Endothelial cell of umbilical vein (primary cell): ENCODE results near the gene LRRC10B. TPM values are rescaled to one million over a fixed set of nuclear protein-coding genes. Genes with fewer than 3 reads are reported as not detected.

Experiments
- BruUV-seq: library from RNA; stranded (reverse); fragments of 400-500 nt; replicated peaks from 2 replicates; lab custom pipeline; 2021; lab: Mats Ljungman, UMichigan
- CTCF ChIA-PET: fragments of 300-600, 350-600 bp; sonication (Branson Sonifier 250); formaldehyde crosslinking; loops from one replicate; lab custom pipeline; 2021; ENCODE audit warnings: antibody characterized with exemption, inconsistent platforms; lab: Charles Lee
- POLR2A ChIA-PET: fragments of 300-600, 350-600 bp; sonication (Branson Sonifier 250); formaldehyde crosslinking; loops from one replicate; lab custom pipeline; 2021; ENCODE audit warnings: antibody characterized with exemption, inconsistent platforms; lab: Charles Lee
- DNase-seq: peaks from one replicate; pipeline ENCODE4 v3.0.0-alpha.2; 2011; ENCODE audit warnings: low read depth, low spot score
- FAIRE-seq: peaks from 2 replicates; lab custom pipeline; 2011; peaks lifted over from hg19 to GRCh38; lab: Jason Lieb, UNC
- H2AFZ ChIP-seq: 2 replicates; pipeline ENCODE4 v1.6.0; 2012; ENCODE audit warnings: low read depth, low read length, control low read depth, inconsistent platforms
- H3K27ac ChIP-seq: 2 replicates; pipeline ENCODE4 v1.5.1; 2011; ENCODE audit warnings: low read depth, mild to moderate bottlenecking, control low read depth, low read length, moderate library complexity; ENCODE audit not compliant: insufficient read depth
- H3K27me3 ChIP-seq, 2 experiments: 2 replicates each; pipeline versions ENCODE4 v1.6.0 to v1.6.1; 2011; ENCODE audit warnings: low read length in 2 of 2, mixed read lengths in 1 of 2; ENCODE audit not compliant: control insufficient read depth in 2 of 2, insufficient read depth in 2 of 2
- H3K36me3 ChIP-seq, 2 experiments: 2 replicates in 1 of 2; 3 replicates in 1 of 2; pipeline ENCODE4 v1.5.1; 2011; ENCODE audit warnings: low read length in 2 of 2, mild to moderate bottlenecking in 1 of 2, moderate library complexity in 1 of 2; ENCODE audit not compliant: control insufficient read depth in 2 of 2, insufficient read depth in 2 of 2; ENCODE audit errors: extremely low read depth in 1 of 2
- H3K4me1 ChIP-seq: 3 replicates; pipeline ENCODE4 v1.5.1; 2011; ENCODE audit warnings: mild to moderate bottlenecking, low read length; ENCODE audit not compliant: control insufficient read depth, insufficient read depth; ENCODE audit errors: extremely low read depth
- H3K4me2 ChIP-seq: 2 replicates; pipeline ENCODE4 v1.6.1; 2011; ENCODE audit warnings: low read length, control low read depth, mixed read lengths; ENCODE audit not compliant: insufficient read depth
- H3K4me3 ChIP-seq, 3 experiments: fragments of 200-600 bp in 1 of 3; sonication (generic), shearing (Covaris generic) in 1 of 3; replicated peaks in 1 of 3; 2 replicates each; pipeline ENCODE4 v1.5.1; 2011 to 2016; ENCODE audit warnings: control low read depth in 3 of 3, low read length in 3 of 3, mild to moderate bottlenecking in 2 of 3, inconsistent platforms in 1 of 3, low read depth in 1 of 3, moderate library complexity in 1 of 3; ENCODE audit not compliant: insufficient read depth in 1 of 3
- H3K79me2 ChIP-seq: 2 replicates; pipeline ENCODE4 v1.6.0; 2012; ENCODE audit warnings: low read length, inconsistent platforms; ENCODE audit not compliant: control insufficient read depth, insufficient read depth
- H3K9ac ChIP-seq: replicated peaks from 2 replicates; pipeline ENCODE3; 2011; ENCODE audit warnings: low read length, control low read depth; ENCODE audit not compliant: insufficient read depth; ENCODE audit errors: extremely low read depth
- H3K9me1 ChIP-seq: replicated peaks from 3 replicates; pipeline ENCODE4 v1.6.0; 2011; ENCODE audit warnings: mild to moderate bottlenecking, low read length; ENCODE audit not compliant: control insufficient read depth, insufficient read depth; ENCODE audit errors: extremely low read depth
- H3K9me3 ChIP-seq: replicated peaks from 2 replicates; pipeline ENCODE4 v1.5.1; 2012; ENCODE audit warnings: low read length, inconsistent platforms; ENCODE audit not compliant: control insufficient read depth, insufficient read depth
- H4K20me1 ChIP-seq: replicated peaks from 2 replicates; pipeline ENCODE3; 2011; ENCODE audit warnings: mild to moderate bottlenecking, low read length; ENCODE audit not compliant: control insufficient read depth, insufficient read depth; ENCODE audit errors: extremely low read depth
- EZH2 ChIP-seq: IDR thresholded peaks from 2 replicates; pipeline ENCODE4 v1.6.1; 2012; ENCODE audit warnings: borderline replicate concordance, low read depth, mild to moderate bottlenecking, moderate library complexity, low read length, inconsistent platforms; ENCODE audit not compliant: severe bottlenecking
- FOS ChIP-seq: IDR thresholded peaks from 2 replicates; pipeline ENCODE4 v1.6.1; 2011; ENCODE audit warnings: mild to moderate bottlenecking, low read length, moderate library complexity, borderline replicate concordance; ENCODE audit not compliant: insufficient read depth
- JUN ChIP-seq: IDR thresholded peaks from 2 replicates; pipeline ENCODE4 v1.6.1; 2011; ENCODE audit warnings: borderline replicate concordance, low read depth; ENCODE audit not compliant: insufficient read length, insufficient read depth
- POLR2A ChIP-seq: IDR thresholded peaks from 2 replicates; pipeline ENCODE4 v1.6.1; 2012; ENCODE audit warnings: low read depth, mild to moderate bottlenecking, control low read depth, low read length
- dilution Hi-C: fragments of 300-500 bp; cut with MboI; formaldehyde crosslinking; loops from one replicate; pipeline ENCODE4 v1.15.0; 2019; ENCODE audit warnings: low sequenced_read_pairs; ENCODE audit not compliant: extremely low pct_ligation_motif_present
- intact Hi-C: fragments of 100-400 bp; cut with micrococcal nuclease; formaldehyde crosslinking; loops from one replicate; pipeline ENCODE4 v1.10.0; 2022
- polyA plus RNA-seq, 4 experiments: library from polyadenylated mRNA; depleted of rRNA in 3 of 4; stranded (reverse) in 3 of 4; unstranded in 1 of 4; fragments of >200 nt; gene quantifications; 2 replicates each; pipeline versions ENCODE4 v1.2.1 to v1.2.3, GENCODE V29; 2011 to 2012; ENCODE audit warnings: missing spikeins in 1 of 4
- total RNA-seq: library from RNA; stranded (reverse); gene quantifications from 2 replicates; pipeline ENCODE4 v1.2.3, GENCODE V29; 2021
- TF ChIP-seq, protein P1 (sequence below): IDR thresholded peaks from 2 replicates; pipeline ENCODE4 v1.6.1; 2011; ENCODE audit not compliant: insufficient read depth, insufficient read length
- TF ChIP-seq, protein P2 (sequence below), 2 donors: IDR thresholded peaks; 1 replicate in 1 of 2; 2 replicates in 1 of 2; pipeline ENCODE4 v1.5.1; 2011; ENCODE audit warnings: low read length in 2 of 2, mild to moderate bottlenecking in 2 of 2, moderate library complexity in 2 of 2, control low read depth in 1 of 2, inconsistent platforms in 1 of 2, low read depth in 1 of 2; ENCODE audit not compliant: insufficient read depth in 1 of 2; ENCODE audit errors: extremely low read depth in 1 of 2

The LRRC10B gene
- total and polyA plus RNA-seq, 2 donors (not counting 3 experiments of a cell fraction or from before 2014, with no cell fraction given), result not detected

DNA sequence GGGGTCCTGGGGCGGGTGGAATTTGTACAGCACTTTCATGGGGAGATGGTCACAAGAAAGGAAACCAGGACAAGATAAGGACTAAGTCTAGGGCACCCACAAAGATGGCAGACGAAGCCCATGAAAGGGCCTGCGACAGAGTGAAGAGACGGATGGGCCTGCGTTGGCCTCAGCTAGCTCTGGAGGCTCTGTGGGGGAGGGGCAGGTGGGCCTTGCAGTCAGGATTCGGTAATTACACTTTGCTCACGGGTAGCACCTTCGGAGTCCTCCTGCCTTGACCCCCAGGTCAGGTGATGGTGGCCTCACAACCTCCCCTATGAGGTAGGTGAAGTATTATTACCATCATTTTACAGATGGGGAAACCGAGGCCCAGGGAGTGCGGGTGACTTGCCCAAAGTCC is 7.1 kb downstream of the LRRC10B start:
- no peak overlapping the region for H3K9ac ChIP-seq
- peaks cover 3 to 4% of the 10 kb centered on the region in 2 experiments for H3K27me3 ChIP-seq
- H3K4me3 ChIP-seq, result no peak overlapping the region
- H3K9me1 ChIP-seq, result no peaks in the 10 kb centered on the region
- H3K4me1 ChIP-seq, result peaks cover 4% of the 10 kb centered on the region
- ChIA-PET CTCF (interaction anchor here (0.7 to 9.0 kb wide), 17 partner anchors 8 to 114 kb away, joined by 3 to 229 read pairs (median 9); partner anchors contain the start of genes CPSF7, LRRC10B, SDHAF2 and SYT7), POLR2A (no interaction called here)
- no peak for TF ChIP-seq POLR2A
- H3K36me3 ChIP-seq, result no peaks in the 10 kb centered on the region
- dilution Hi-C loops, result no loop called here
- no peaks in the 10 kb centered on the region for H3K9me3 ChIP-seq
- intact Hi-C loops, result no loop called here
- H4K20me1 ChIP-seq, result no peaks in the 10 kb centered on the region
- H3K79me2 ChIP-seq, result no peaks in the 10 kb centered on the region
- FAIRE-seq (no peak), DNase-seq (no peak)
- no peak overlapping the region for H3K27ac ChIP-seq
- no peak overlapping the region for H3K4me2 ChIP-seq
- H2AFZ ChIP-seq, result no peak overlapping the region
- no TSS peak for BruUV-seq

DNA sequence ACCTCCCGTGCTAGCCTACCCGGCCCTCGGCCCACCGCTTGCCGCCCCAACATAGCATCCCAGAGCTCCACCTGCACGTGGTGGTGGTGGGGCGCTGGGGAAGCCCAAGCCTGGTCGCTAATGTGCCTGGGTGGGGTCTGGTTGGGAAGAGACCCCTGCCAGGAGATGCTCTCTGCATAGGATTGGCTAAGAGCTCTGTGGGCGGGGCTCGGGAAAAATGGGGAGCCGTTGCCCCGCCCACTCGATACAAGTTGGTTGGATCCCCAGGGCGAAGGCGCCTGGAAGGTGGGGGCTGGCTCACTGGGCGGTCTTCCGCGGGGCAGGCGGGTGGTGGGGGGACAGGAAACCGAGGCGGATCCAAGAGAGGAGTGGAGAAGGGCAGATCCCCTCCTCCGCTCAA is 7.6 kb downstream of the LRRC10B start:
- H3K27ac ChIP-seq, result no peak overlapping the region
- no peaks in the 10 kb centered on the region for H3K9me3 ChIP-seq
- H4K20me1 ChIP-seq, result no peaks in the 10 kb centered on the region
- no peaks in the 10 kb centered on the region for H3K9me1 ChIP-seq
- H3K4me1 ChIP-seq, result peaks cover 4% of the 10 kb centered on the region
- peaks cover 1 to 2% of the 10 kb centered on the region in 2 experiments for H3K27me3 ChIP-seq
- no peak overlapping the region for H3K4me2 ChIP-seq
- dilution Hi-C loops (no loop called here), intact Hi-C loops (no loop called here)
- H3K36me3 ChIP-seq, result no peaks in the 10 kb centered on the region
- POLR2A ChIA-PET, result interaction anchor here (1.0 kb wide), 1 partner anchor 70 kb away, joined by 3 read pairs; no protein-coding TSS in a partner anchor
- CTCF ChIA-PET, result interaction anchor here (0.7 to 9.0 kb wide), 45 partner anchors 8 to 329 kb away, joined by 3 to 229 read pairs (median 6); partner anchors contain the start of genes CPSF7, LRRC10B, SDHAF2 and SYT7
- FAIRE-seq, result no peak
- peak overlapping the region; percentile 72 for H2AFZ ChIP-seq
- no peaks in the 10 kb centered on the region for H3K79me2 ChIP-seq
- H3K4me3 ChIP-seq, result no peak overlapping the region
- no TSS peak for BruUV-seq
- H3K9ac ChIP-seq, result no peak overlapping the region
- TF ChIP-seq, protein P1, sequence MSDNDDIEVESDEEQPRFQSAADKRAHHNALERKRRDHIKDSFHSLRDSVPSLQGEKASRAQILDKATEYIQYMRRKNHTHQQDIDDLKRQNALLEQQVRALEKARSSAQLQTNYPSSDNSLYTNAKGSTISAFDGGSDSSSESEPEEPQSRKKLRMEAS, result no peak
- TF ChIP-seq JUN (no peak), POLR2A (no peak), FOS (no peak), EZH2 (no peak)
- TF ChIP-seq, protein P2, sequence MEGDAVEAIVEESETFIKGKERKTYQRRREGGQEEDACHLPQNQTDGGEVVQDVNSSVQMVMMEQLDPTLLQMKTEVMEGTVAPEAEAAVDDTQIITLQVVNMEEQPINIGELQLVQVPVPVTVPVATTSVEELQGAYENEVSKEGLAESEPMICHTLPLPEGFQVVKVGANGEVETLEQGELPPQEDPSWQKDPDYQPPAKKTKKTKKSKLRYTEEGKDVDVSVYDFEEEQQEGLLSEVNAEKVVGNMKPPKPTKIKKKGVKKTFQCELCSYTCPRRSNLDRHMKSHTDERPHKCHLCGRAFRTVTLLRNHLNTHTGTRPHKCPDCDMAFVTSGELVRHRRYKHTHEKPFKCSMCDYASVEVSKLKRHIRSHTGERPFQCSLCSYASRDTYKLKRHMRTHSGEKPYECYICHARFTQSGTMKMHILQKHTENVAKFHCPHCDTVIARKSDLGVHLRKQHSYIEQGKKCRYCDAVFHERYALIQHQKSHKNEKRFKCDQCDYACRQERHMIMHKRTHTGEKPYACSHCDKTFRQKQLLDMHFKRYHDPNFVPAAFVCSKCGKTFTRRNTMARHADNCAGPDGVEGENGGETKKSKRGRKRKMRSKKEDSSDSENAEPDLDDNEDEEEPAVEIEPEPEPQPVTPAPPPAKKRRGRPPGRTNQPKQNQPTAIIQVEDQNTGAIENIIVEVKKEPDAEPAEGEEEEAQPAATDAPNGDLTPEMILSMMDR (IDR thresholded peaks at IDR 0.05; ENCODE audit: extremely low read depth in 1 of 2, insufficient read depth in 1 of 2, low read depth in 1 of 2, low read length in 2 of 2), result no peak
- DNase-seq, result no peak
